Measurements from ENCODE around the gene LRIT1. TPM values are rescaled to one million over a fixed set of nuclear protein-coding genes. Genes with fewer than 3 reads are reported as not detected.
A peak's percentile ranks its signal among the peaks of the same experiment; 100 is the strongest.

LRIT1 gene
- total RNA-seq, 4 donors from 2014 or later, result not detected

- DNase-seq, result peak in 1 of 3 donors; percentile 31
- Histone ChIP-seq H3K4me1 (peaks cover 0 to 13% (median 0%) of the 10 kb centered on the region in 4 donors), H3K27ac (no peak overlapping the region), H3K9me3 (no peaks in the 10 kb centered on the region), H3K36me3 (no peaks in the 10 kb centered on the region), H3K4me3 (no peak overlapping the region), H3K27me3 (no peaks in the 10 kb centered on the region)
- TF ChIP-seq POLR2A (IDR thresholded peaks at IDR 0.05), result no peak
- TF ChIP-seq CTCF (IDR thresholded peaks at IDR 0.05), result no peak
These were observed 55.7 kb downstream of the LRIT1 start for GRCh38 chr10:84185526-84186175.

GRCh38 chr10:84184517-84184916 is 56.8 kb downstream of the LRIT1 start:
- TF ChIP-seq CTCF (IDR thresholded peaks at IDR 0.05), result no peak
- TF ChIP-seq POLR2A (IDR thresholded peaks at IDR 0.05), result no peak
- no peak overlapping the region for H3K27ac ChIP-seq
- no peaks in the 10 kb centered on the region for H3K27me3 ChIP-seq
- no peaks in the 10 kb centered on the region for H3K9me3 ChIP-seq
- DNase-seq, result peak in 2 of 3 donors; percentile 68 to 72
- peaks cover 0 to 7% (median 0%) of the 10 kb centered on the region in 4 donors for H3K4me1 ChIP-seq
- no peak overlapping the region for H3K4me3 ChIP-seq
- H3K36me3 ChIP-seq, result no peaks in the 10 kb centered on the region

GRCh38 chr10:84181631-84182030 is 59.7 kb downstream of the LRIT1 start:
- Histone ChIP-seq H3K4me1 (peaks cover 0 to 13% (median 10%) of the 10 kb centered on the region in 4 donors), H3K36me3 (peaks cover 0 to 3% (median 0%) of the 10 kb centered on the region in 3 donors), H3K27me3 (no peaks in the 10 kb centered on the region), H3K4me3 (no peak overlapping the region), H3K27ac (no peak overlapping the region), H3K9me3 (no peaks in the 10 kb centered on the region)
- DNase-seq, result no peak
- TF ChIP-seq POLR2A (IDR thresholded peaks at IDR 0.05), result no peak
- TF ChIP-seq CTCF (IDR thresholded peaks at IDR 0.05), result no peak

Other genes starting within 250 kb of the LRIT1 start
- 100 to 1,000 TPM; 111 to 270 (median 143) TPM for gene GHITM, start 102.0 kb downstream of the LRIT1 start, total RNA-seq
- gene GPR15LG, start 67.7 kb downstream of the LRIT1 start, total RNA-seq, result 10 to 100 TPM; 23.1 to 83.2 (median 52.2) TPM
- gene CDHR1, start 47.0 kb downstream of the LRIT1 start, total RNA-seq, result 10 to 100 TPM; 22.6 to 87.0 (median 59.9) TPM
- gene LRIT2, start 16.0 kb downstream of the LRIT1 start, total RNA-seq, result not detected
- gene RGR, start 3.5 kb upstream of the LRIT1 start, total RNA-seq, result 1 to 10 TPM in 1 of 4 donors, not detected in 3; 4.0 TPM
- 10 to 100 TPM; 33.7 to 63.9 (median 47.5) TPM for gene CCSER2, start 87.0 kb upstream of the LRIT1 start, total RNA-seq